SJSA1 (cell line): ENCODE results near the gene RALGDS. TPM values are rescaled to one million over a fixed set of nuclear protein-coding genes. Genes with fewer than 3 reads are reported as not detected.

Experiments used
- DNase-seq, 2 experiments: peaks; one replicate each; pipeline ENCODE4 v3.0.0-alpha.2; 2015 to 2020; ENCODE audit warnings: low spot score in 2 of 2, low read depth in 1 of 2
- H3K27ac ChIP-seq: fragments of 250-450 bp; sonication (Bioruptor Pico); 2 replicates; pipeline ENCODE4 v1.5.1; 2020; ENCODE audit warnings: mild to moderate bottlenecking, moderate library complexity
- H3K27me3 ChIP-seq: fragments of 250-450 bp; sonication (Bioruptor Pico); replicated peaks from 2 replicates; pipeline ENCODE4 v1.5.1; 2020; ENCODE audit warnings: mild to moderate bottlenecking, moderate library complexity
- H3K36me3 ChIP-seq: fragments of 250-450 bp; sonication (Bioruptor Pico); 2 replicates; pipeline ENCODE4 v1.5.1; 2020; ENCODE audit warnings: mild to moderate bottlenecking
- H3K4me1 ChIP-seq: fragments of 250-450 bp; sonication (Bioruptor Pico); replicated peaks from 2 replicates; pipeline ENCODE4 v1.6.1; 2021; ENCODE audit warnings: mild to moderate bottlenecking
- H3K4me3 ChIP-seq: fragments of 250-450 bp; sonication (Bioruptor Pico); 2 replicates; pipeline ENCODE4 v1.5.1; 2020; ENCODE audit warnings: mild to moderate bottlenecking
- H3K9me3 ChIP-seq: fragments of 250-450 bp; sonication (Bioruptor Pico); replicated peaks from 2 replicates; pipeline ENCODE4 v1.5.1; 2020; ENCODE audit warnings: mild to moderate bottlenecking
- total RNA-seq: library from RNA; depleted of rRNA; stranded (reverse); fragments of >200 nt; shearing (Covaris generic); gene quantifications from 2 replicates; pipeline ENCODE4 v1.2.3, GENCODE V29; 2014

The RALGDS gene
- total RNA-seq, 1 experiment from 2014 or later, result 8.6 TPM

- Histone ChIP-seq H3K27me3 (no peaks in the 10 kb centered on the region), H3K27ac (no peak overlapping the region), H3K4me3 (no peak overlapping the region), H3K36me3 (no peaks in the 10 kb centered on the region), H3K4me1 (peaks cover 19% of the 10 kb centered on the region), H3K9me3 (no peaks in the 10 kb centered on the region)
- DNase-seq, result no peak
Observed at GRCh38 chr9:133122935-133123611, 2.0 kb upstream of the RALGDS start.

- no peak for DNase-seq
- no peaks in the 10 kb centered on the region for H3K27me3 ChIP-seq
- no peaks in the 10 kb centered on the region for H3K9me3 ChIP-seq
- H3K4me3 ChIP-seq, result no peak overlapping the region
- no peak overlapping the region for H3K27ac ChIP-seq
- H3K36me3 ChIP-seq, result no peaks in the 10 kb centered on the region
- peaks cover 19% of the 10 kb centered on the region for H3K4me1 ChIP-seq
Observed at GRCh38 chr9:133122605-133122934, 1.5 kb upstream of the RALGDS start.

DNA sequence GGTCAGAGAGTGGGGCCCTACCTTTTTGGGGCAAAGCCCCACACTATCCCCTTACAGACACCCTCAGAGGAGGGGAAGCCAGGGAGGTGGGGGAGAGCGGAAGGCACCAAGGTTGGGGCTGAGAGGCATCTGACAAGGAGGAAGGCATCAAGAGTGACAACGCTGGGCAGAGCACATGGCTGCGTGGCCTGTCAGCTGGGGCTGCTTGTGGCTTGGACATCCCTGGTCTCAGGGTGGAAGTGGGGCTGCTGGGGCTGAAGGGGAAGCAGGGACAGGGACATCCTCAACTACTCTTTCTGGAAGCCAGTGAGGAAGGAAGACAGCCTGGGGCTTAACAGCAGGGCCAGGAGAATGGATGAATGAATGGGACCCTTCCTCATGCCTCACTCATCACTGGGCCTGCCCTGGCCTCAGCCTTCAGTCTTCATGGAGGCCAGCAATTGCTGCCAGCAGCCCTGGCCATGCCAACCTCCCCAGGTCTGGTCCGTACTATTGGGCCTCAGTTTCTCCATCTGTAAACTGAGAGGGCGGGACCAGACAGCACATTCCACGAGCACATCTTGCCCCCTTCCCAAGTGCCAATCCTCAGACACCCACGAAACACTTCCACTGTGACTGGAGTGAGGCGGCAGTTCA, 993 bp upstream of the RALGDS start:
- H3K27ac ChIP-seq, result no peak overlapping the region
- no peaks in the 10 kb centered on the region for H3K27me3 ChIP-seq
- DNase-seq, result no peak
- H3K36me3 ChIP-seq, result no peaks in the 10 kb centered on the region
- H3K4me1 ChIP-seq, result peaks cover 19% of the 10 kb centered on the region
- H3K4me3 ChIP-seq, result no peak overlapping the region
- no peaks in the 10 kb centered on the region for H3K9me3 ChIP-seq

- Histone ChIP-seq H3K36me3 (no peaks in the 10 kb centered on the region), H3K27me3 (no peaks in the 10 kb centered on the region), H3K4me1 (peaks cover 11% of the 10 kb centered on the region), H3K27ac (no peak overlapping the region), H3K4me3 (peak overlapping the region; percentile 67), H3K9me3 (no peaks in the 10 kb centered on the region)
- no peak for DNase-seq
Observed at GRCh38 chr9:133120501-133121197, 391 bp downstream of the RALGDS start.

GRCh38 chr9:133119846-133120500, 1.1 kb downstream of the RALGDS start:
- Histone ChIP-seq H3K27ac (no peak overlapping the region), H3K36me3 (no peaks in the 10 kb centered on the region), H3K27me3 (no peaks in the 10 kb centered on the region), H3K4me1 (peaks cover 9% of the 10 kb centered on the region), H3K4me3 (peak overlapping the region; percentile 67; the same call in 1 of the 2 replicates), H3K9me3 (no peaks in the 10 kb centered on the region)
- DNase-seq, result no peak

GRCh38 chr9:133119103-133119845, 1.8 kb downstream of the RALGDS start:
- Histone ChIP-seq H3K4me1 (peaks cover 9% of the 10 kb centered on the region), H3K27ac (no peak overlapping the region), H3K4me3 (no peak overlapping the region), H3K36me3 (no peaks in the 10 kb centered on the region), H3K9me3 (no peaks in the 10 kb centered on the region), H3K27me3 (no peaks in the 10 kb centered on the region)
- DNase-seq, result no peak

- Histone ChIP-seq H3K9me3 (no peaks in the 10 kb centered on the region), H3K36me3 (no peaks in the 10 kb centered on the region), H3K4me3 (no peak overlapping the region), H3K4me1 (peaks cover 9% of the 10 kb centered on the region), H3K27me3 (no peaks in the 10 kb centered on the region), H3K27ac (no peak overlapping the region)
- no peak for DNase-seq
Observed at GRCh38 chr9:133118568-133118967, 2.5 kb downstream of the RALGDS start.

DNA sequence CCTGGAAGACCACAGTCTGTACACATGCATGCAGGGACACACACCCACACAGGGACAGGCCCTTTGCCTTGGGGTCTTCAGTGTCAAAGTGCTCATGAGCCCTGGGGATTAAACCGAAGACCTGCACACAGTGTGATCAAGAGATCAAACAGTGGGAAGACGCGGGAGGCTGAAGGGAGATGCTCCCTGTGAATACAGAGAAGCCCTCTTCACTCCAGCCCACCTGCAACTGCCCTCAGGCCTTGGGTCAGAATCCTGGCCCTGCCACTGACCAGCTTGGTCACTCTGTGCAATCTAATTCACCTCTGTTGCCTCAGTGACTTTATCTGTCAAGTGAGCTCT, 2.9 kb downstream of the RALGDS start:
- no peak for DNase-seq
- no peaks in the 10 kb centered on the region for H3K27me3 ChIP-seq
- no peaks in the 10 kb centered on the region for H3K36me3 ChIP-seq
- H3K4me3 ChIP-seq, result no peak overlapping the region
- peaks cover 9% of the 10 kb centered on the region for H3K4me1 ChIP-seq
- no peaks in the 10 kb centered on the region for H3K9me3 ChIP-seq
- H3K27ac ChIP-seq, result no peak overlapping the region

GRCh38 chr9:133117271-133118178, 3.5 kb downstream of the RALGDS start:
- Histone ChIP-seq H3K4me3 (no peak overlapping the region), H3K36me3 (no peaks in the 10 kb centered on the region), H3K9me3 (no peaks in the 10 kb centered on the region), H3K4me1 (peaks cover 9% of the 10 kb centered on the region), H3K27ac (no peak overlapping the region), H3K27me3 (no peaks in the 10 kb centered on the region)
- DNase-seq, result no peak

DNA sequence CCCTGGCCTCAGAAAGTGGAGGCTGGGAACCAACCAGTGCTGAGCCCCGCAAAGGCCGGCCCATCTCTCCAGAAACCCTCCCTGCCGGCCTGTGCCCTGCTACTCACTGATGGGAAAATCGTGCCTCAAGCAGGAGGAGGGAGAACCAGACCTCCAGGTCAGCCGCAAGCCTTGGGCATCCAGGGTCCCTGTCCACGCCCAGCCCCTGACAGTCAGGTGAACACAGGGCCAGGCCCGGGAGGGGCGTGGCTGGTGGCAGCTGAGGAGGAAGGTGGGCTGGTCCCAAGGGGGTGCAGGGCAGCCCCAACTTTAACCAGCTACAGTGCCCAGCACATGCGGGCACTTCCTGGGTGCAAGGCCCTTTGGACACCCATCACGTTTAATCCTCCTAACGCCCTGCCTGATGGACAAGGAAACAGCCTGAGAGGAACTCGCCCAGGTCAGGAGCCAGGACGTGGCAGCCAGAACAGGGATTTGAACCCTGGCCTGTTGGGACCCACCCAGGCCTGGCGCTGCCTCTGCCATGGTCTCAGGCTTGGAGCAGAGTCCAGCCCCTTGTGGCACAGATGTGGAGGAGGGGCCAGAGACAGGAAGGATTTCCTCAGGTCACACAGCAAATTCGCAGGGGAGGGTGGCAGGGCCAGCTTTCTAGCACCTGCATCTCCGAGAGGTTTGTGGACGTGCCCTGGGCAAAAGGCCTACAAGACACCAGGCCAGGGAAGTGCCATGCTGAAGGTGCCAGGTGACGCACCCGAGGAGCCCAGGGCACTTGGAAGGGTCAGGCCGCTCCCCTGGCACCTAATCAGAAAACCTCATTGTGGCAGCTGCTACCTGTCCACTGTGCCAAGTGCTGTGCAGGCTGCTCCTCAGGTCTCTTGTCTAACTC, 4.5 kb downstream of the RALGDS start:
- H3K4me1 ChIP-seq, result peaks cover 9% of the 10 kb centered on the region
- DNase-seq, result no peak
- no peaks in the 10 kb centered on the region for H3K36me3 ChIP-seq
- H3K4me3 ChIP-seq, result no peak overlapping the region
- no peak overlapping the region for H3K27ac ChIP-seq
- H3K9me3 ChIP-seq, result no peaks in the 10 kb centered on the region
- H3K27me3 ChIP-seq, result no peaks in the 10 kb centered on the region

GRCh38 chr9:133115604-133116345, 5.3 kb downstream of the RALGDS start:
- H3K9me3 ChIP-seq, result no peaks in the 10 kb centered on the region
- H3K27ac ChIP-seq, result no peak overlapping the region
- H3K27me3 ChIP-seq, result no peaks in the 10 kb centered on the region
- no peak overlapping the region for H3K4me3 ChIP-seq
- H3K36me3 ChIP-seq, result no peaks in the 10 kb centered on the region
- H3K4me1 ChIP-seq, result peaks cover 4% of the 10 kb centered on the region
- no peak for DNase-seq
